HG03378 (cell line): ENCODE results near the gene PSD2.

ENCODE experiments used
- ATAC-seq: cut with Tn5 transposase; IDR thresholded peaks from one replicate; pipeline ENCODE4 v1.9.1; 2021; ENCODE audit warnings: mild to moderate bottlenecking, moderate library complexity; ENCODE audit not compliant: unreplicated experiment

Gene PSD2

GRCh38 chr5:139810341-139811273 lies 15.0 kb downstream of the PSD2 start:
- no peak for ATAC-seq

- no peak for ATAC-seq
Observed at GRCh38 chr5:139811274-139811607, 15.6 kb downstream of the PSD2 start.

- no peak for ATAC-seq
Observed at GRCh38 chr5:139812323-139812722, 16.7 kb downstream of the PSD2 start.

- no peak for ATAC-seq
Observed at GRCh38 chr5:139812836-139813805, 17.5 kb downstream of the PSD2 start.

- no peak for ATAC-seq
Observed at GRCh38 chr5:139814191-139814601, 18.6 kb downstream of the PSD2 start.

- no peak for ATAC-seq
Observed at GRCh38 chr5:139814704-139815280, 19.2 kb downstream of the PSD2 start.

- ATAC-seq, result no peak
Observed at GRCh38 chr5:139816566-139816965, 21.0 kb downstream of the PSD2 start.

- ATAC-seq, result no peak
Observed at GRCh38 chr5:139817362-139817761, 21.8 kb downstream of the PSD2 start.

- no peak for ATAC-seq
Observed at GRCh38 chr5:139817970-139818369, 22.4 kb downstream of the PSD2 start.

GRCh38 chr5:139820130-139820529 lies 24.5 kb downstream of the PSD2 start:
- ATAC-seq, result no peak

- ATAC-seq, result no peak
Observed at GRCh38 chr5:139820606-139821005, 25.0 kb downstream of the PSD2 start.

- ATAC-seq, result no peak
Observed at GRCh38 chr5:139821806-139822552, 26.4 kb downstream of the PSD2 start.

- ATAC-seq, result no peak
Observed at GRCh38 chr5:139822553-139823425, 27.2 kb downstream of the PSD2 start.

GRCh38 chr5:139823757-139824355 lies 28.2 kb downstream of the PSD2 start:
- ATAC-seq, result no peak

- no peak for ATAC-seq
Observed at GRCh38 chr5:139825690-139826089, 30.1 kb downstream of the PSD2 start.

GRCh38 chr5:139828207-139828895 lies 32.7 kb downstream of the PSD2 start:
- no peak for ATAC-seq

- no peak for ATAC-seq
Observed at GRCh38 chr5:139829471-139829870, 33.9 kb downstream of the PSD2 start.

- ATAC-seq, result no peak
Observed at GRCh38 chr5:139831624-139832023, 36.0 kb downstream of the PSD2 start.

GRCh38 chr5:139833525-139833924 lies 37.9 kb downstream of the PSD2 start:
- no peak for ATAC-seq
